ENCODE measurements around the gene IL12RB2. TPM values are rescaled to one million over a fixed set of nuclear protein-coding genes. Genes with fewer than 3 reads are reported as not detected.

IL12RB2 gene
- total RNA-seq, 1 donor from 2014 or later: not detected

DNA sequence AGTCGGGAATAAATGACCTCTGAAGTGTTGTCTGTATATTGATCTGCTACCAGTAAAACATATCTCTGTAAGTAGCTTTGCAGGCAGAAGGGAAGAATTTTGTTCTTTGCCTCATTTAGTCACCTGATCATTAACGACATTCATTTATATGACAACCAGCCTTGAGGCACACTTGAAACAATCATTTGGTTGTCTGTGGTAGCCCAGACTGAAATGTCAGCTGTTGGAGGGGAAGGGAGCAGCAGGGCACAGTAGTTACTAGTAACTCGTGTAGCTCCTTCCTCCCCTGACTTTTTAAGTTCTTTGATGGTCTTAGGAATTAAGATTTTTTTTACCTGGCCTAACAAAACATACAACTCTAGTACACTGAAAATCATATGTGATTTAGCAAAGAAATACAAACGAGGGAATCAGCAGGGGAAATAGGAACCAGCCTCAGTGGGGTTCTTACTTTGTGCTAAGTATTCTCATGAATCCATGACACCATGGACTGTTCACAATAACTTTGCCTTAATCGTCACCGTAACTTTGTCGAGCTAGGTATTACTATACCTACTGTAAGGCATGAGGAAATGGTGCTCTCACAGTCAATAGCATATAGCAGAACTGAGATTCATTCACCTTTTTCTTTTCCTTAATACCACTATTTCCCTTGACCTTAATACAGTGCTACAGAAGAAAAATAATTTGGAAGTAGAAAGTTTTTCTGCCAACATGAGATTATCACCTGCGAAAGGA lies 6.4 kb downstream of the IL12RB2 start:
- DNase-seq: no peak

DNA sequence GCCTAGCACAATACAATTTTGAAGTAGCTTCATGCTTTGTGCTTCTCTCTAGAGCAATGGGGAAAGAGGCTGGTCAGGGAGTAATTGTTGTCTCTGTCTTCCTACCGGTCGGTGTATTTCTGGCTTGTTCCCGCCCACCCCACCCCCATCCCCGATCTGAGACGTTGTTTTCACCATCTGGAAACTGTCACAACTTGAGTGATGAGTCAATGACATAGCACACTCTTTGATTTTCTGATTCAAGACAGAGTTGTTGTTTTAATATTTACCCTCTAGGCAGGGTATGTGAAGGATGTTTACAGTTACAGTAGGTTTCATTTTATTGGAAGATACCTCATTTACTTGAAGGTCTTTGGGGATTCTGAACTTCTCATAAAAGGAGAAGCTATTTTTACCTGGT lies 7.0 kb downstream of the IL12RB2 start:
- no peak for DNase-seq

DNA sequence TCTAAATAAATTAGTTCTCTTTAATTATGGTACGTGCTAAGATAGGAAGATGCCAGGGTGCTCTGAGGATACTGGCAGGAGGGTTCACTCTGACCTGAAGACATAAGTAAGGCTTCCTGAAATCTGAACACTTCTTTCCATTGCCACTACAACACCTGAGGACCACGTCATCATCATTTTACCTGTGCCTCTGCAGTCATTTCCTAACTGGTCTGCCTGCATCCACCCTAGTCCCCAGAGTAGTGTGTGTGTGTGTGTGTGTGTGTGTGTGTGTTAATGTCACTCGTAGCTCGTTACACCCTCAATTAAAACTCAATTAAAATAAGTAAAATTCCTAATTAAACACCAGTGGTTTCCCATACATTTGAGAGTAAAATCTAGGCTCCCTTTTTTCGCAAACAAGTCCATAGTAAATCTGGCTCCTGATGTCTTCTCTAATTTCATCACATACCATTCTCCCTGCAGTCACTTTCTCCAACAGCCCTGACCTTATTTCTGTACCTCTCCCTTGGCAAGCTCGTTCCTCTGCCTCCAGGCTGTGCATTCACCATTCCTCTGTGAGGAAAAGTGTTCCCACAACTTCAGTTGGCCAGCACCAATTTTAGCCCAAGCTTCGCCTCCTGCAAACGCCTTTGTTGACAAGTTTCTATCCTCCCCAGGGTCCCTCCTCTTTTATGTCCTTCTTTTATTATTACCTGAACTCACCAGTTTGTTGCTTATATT lies 8.7 kb downstream of the IL12RB2 start:
- no peak for DNase-seq

DNA sequence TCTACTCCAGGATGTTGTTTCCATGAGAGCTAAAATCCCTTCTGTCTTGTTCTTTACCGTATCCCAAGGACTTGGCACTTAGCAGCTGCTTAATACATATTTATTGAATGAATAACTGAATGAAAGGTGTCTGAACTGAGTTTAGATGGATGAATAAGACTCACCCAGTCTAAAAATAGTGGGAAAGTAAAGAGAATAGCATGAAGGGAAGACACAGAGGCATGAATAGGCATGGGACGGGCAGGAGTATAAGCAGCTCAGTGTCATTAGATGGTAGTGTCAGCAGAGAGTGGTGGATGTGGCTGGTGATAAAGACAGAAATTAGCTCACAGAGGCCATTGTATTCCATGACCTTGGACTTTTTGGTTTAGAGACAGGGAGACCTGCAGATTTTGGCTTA lies 9.2 kb downstream of the IL12RB2 start:
- no peak for DNase-seq

DNA sequence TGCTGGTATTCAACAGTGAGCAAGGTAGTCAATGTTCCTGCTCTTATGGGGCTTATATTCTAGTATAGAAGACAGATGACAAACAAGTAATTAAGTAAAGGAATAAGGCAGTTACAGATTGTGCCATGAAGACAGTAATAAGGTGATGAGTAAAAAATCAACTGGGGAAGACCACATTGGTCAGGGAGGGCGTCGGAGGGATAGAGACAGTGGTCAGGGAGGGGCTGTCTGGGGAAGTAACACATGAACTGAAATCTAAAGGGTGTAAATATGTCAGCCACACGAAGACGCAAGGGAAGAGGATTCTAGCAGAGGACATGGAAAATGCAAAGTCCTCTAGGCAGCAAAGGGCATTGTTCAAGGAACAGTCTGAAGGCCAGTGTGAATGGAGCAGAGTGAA lies 10.1 kb downstream of the IL12RB2 start:
- no peak for DNase-seq

DNA sequence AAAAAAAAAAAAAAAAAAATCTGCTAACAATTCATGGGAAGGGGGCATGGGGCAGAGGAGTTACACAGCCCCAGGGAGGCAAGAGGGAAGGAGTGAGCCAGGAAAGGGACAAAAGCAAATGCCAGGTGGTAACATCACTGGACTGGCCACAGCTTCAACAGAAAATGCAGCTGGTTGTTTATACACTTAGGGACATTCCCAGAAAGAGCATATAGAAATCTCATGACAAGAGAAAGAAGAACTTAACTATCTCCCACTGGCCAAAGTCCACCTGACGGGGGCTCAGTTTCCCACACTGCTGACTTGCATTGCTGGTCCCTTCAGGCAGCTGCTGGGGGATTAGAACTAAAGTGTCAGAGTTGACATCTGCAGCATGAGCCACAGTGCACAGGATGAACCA lies 14.8 kb downstream of the IL12RB2 start:
- DNase-seq: no peak

DNA sequence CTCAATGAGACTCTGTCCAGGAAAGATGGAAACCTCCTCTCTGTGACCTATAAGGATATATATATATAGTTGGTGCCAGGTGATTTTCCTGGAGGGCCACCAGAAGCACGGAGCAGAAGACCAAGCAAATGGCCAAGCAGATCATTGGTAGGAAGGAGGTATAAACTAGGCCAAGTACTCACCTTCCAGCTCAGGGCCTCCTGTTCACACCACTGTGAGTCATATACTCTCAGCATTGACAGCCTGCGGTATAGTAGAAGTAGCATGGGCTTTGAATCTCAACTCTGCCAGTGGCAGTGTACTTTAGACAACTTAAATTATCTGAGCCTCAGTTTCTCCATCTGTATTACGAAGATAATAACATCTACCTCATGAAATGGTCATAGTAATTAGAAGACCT lies 15.4 kb downstream of the IL12RB2 start:
- no peak for DNase-seq

DNA sequence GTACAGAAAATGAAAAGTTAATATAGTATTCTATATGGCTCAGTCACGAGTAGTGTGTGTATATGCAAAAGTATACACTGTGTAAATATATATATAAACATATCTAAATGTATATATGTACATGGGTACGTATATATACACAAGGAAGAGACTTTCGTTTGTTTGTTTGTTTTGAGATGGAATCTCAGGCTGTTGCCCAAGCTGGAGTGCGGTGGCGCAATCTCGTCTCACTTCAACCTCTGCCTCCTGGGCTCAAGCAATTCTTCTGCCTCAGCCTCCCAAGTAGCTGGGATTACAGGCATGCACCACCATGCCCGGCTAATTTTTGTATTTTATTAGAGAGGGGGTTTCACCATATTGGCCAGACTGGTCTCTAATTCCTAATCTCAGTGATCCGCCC lies 16.4 kb downstream of the IL12RB2 start:
- no peak for DNase-seq

DNA sequence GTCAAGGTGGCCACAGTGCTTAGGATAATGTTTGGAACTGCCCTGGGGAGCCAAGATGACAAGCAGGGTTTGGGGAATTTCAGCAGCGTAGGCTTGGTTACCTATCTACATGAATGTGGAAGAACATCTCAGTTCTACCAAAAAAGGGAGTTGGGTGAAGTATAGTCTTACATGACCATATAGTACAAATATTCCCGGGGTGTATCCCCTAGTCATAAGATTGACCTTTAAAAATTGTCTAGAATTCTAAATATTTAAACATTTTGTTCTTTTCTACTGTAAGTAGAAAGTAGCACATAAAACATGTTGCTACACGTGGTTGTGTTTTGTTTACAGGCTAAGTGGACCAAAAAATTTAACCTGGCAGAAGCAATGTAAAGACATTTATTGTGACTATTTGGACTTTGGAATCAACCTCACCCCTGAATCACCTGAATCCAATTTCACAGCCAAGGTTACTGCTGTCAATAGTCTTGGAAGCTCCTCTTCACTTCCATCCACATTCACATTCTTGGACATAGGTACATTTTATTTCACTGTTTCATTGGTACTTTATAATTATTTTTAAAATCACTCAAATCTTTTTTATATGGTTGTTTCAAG lies 20.3 kb downstream of the IL12RB2 start:
- no peak for DNase-seq

DNA sequence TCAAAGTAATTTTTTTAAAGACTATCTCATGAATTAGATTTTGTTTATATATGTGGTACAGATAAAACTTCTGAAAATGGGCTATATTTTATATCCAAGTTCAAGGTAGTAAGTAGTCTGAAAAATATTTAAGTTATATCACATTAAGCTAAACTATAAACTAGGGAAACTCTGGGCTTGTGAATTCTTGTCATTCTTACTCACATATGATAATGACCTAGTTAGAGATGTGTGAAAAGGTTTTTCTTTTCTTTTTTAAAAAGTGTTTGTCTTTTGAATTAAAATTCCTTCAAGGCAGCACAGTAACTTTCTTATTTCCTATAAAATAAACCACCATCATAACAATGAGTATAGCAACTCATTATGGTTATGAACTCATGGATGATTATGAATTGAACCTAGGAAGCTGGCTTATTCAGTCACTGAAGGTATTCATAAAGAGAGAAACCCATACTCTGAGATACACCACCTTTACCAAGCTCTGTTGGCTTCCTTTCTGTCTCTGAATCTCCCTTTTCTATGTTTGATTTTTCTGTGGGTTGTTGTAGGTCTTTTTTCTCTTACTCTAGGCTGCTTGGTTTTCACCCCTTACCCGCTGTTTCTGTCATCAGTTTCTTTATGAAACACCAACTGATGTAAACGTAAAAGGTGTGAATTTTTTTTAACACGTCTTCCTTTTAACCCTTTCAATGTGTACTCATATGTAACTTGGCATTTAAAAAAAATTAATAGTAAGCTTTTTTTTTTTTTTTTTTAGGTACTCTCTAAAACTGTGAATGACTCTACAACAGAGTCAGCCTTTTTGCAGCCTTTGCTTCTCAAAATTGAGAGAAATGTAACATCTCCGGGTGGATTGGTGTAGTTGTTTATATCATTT lies 25.2 kb downstream of the IL12RB2 start:
- no peak for DNase-seq

DNA sequence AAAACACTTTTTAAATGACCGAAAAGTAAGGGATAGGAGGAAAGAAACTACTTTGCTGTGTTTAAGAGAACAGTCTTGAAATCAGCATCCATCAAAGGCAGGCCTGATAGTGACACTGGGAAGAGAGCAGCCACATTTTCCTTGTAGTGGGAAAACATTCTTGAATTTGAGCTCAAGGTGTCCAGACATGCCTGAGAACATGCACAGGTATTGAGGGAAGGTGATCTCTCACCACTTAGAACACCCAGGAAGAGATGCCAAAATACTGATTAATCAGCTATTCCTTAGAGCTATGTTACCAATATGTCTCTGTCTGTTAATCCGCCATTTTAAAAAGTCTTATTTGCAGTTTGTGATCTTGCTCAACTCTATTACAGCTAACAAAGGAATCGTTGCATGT lies 25.9 kb downstream of the IL12RB2 start:
- DNase-seq: no peak

DNA sequence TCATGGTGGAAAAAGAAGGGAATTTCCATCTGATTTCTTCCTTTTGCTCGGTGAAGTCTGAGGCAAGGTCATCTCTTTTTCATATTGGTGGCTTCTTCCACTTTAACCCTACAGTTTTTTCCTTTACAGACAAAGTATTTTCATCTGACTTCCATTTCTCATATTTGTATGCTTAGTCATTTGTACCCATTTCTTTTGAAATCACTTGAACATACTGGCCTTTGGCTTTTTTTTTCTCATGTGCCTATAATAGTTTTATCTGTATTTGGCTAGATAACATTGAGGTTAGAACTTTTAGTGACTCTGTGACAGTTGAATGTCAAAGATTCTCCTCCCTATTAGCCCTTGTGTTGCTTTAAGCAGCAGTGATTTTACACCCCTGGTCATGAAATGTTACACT lies 27.7 kb downstream of the IL12RB2 start:
- no peak for DNase-seq

DNA sequence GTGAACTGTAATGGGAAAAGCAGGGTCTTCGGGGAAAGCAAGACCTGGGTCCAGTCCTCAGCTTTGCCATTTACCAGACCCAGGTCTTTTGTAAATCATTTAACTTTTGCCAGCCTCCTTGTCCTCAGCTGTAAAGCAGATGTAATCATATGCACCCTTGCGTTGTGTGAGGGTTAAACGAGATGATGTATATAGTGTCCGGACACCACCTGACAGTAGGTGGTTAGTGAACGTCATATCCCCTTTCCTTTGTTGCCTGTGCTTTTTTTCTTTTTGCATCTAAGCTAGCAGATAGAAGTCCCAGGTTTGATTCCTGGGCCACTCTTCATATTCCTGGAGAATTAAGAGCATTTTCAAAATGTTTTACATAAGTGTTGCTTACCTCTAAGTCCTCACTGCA lies 28.5 kb downstream of the IL12RB2 start:
- DNase-seq: no peak

DNA sequence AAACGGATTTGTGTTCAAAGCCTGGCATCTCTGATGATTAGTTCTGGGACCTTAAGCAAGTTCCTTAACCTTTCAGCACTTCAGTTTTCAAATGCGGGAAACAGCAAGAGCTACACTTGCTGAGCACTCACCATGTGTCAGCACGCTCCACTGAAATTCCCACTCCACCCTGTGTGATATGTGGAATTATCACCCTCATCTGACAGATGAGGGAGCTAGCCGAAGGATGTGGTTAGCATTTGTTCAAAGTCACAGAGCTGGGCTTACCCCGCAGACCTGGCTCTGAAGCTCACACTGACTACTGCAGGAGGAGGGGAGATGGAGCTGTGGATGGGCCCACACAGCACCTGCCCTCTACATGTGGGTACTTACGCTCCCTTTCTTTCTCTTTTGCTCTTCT lies 29.1 kb downstream of the IL12RB2 start:
- no peak for DNase-seq

DNA sequence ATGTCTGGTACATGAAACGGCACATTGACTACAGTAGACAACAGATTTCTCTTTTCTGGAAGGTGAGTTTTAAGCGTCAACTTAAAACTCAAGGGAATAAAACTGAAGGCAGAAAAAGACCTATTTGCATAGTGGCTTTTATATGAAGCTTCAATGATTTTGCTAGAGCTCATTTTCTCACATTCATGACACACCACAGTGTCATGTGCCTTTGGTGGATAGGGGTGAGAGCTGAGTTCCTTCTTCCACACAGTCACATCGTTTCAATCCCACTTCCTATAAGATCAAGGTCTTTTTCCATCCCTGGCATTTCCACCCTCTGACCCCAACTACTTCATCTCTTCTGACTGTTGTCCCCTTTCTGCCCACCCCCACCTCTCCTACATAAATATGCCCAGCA lies 31.0 kb downstream of the IL12RB2 start:
- no peak for DNase-seq

DNA sequence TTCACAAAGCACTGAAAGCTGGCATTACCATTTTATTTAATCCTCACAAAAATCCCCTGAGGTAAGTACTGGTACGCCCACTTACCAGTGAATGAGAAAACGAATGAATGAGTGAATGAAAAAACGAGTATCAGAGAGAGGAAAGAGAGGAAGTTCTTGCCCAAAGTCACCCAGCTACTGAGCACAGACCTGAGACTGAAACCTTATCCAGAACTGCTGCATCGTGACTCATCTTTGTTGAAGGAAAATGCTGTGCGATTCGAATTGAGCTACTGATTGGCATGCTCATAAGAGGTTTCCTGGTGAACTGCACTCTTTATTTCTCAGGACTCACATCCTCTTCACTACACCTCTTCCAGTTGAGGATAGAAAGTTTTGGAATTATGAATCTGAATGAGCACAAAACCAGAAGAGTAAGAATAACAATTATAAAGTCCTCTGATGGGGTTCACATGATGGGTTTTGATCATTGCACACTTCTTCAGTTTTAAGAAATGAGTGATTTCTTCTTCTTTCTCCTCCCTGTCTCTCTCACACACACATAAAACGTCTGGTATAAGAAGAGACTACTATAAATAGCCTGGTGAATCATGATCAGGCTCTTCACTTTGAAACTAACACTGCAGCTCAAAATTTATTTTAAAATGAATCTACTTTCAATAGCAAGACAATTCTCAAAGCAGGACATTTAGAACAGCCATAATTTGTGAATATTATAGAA lies 32.1 kb downstream of the IL12RB2 start:
- peak; percentile 29 for DNase-seq

DNA sequence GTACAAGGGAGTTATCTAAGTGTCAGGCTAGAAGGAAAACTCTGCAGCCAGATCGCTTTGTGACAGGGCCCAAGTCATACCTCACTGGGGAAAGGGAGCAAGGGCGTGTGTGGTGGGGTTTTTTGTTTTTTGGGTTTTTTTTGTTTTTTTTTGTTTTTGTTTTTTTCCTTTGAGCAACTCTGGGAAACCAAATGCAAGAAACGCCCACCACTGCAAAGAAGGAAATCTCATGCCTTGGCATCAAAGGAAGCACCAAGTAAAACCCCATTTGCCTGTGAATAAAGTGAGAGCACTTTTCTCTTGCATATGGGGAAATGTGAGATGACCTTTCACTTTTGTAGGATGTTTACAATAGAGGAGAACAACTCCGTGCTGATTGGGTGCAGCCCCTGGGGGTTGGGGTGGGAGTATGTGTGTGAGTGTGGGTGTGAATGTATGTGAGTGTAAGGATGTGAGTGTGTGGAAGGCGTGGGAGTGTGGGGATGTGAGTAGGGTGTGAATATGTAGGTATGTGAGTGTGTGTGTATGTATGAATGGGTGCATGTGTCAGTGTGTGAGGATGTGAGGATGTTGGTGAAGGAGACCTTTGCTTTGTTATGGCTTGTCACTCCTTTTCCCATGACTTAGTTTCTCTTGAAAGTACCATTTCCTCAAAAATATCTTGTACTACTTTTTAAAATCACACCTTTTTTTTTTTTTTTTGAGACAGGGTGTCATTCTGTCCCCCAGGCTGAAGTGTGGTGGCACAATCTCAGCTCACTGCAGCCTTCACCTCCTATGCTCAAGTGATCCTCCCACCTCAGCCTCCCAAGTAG lies 34.6 kb downstream of the IL12RB2 start:
- DNase-seq: no peak

DNA sequence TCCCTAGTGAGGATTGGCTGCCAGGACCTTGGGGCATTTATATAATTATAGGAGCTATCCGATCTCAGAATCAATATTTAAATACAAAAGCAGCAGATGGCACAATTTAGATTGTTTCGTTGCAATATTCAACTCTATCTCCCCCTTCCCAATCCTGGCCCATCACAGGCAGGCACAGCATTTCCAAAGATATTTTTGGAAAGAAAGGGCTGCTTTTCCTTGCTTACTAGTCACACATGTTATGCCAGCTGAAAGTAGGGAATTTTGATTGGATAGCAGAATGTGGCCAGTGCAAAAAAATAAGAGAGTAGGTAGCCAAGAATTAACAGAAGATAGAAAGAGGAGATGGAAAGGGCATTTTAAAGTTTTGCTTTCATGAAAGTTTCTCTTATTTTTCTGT lies 37.9 kb downstream of the IL12RB2 start:
- DNase-seq: no peak

DNA sequence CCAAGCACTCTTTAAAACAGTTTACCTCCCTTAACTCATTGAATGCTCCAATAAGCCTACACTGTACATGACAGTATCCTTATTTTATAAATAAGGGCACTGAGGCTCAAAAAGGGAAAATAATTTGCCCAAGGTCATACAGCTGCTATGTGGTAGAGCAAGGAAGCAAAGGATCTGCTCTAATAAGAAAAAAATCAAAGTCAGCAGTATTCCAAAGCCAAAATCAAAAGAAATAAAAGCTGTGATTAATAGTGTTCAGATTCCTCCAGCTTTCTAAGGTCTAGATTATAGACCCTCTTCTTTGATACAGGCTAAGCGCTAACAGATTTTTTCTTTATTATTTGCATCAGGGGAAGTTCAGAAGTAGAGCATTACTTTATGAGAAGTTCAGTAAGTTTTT lies 39.3 kb downstream of the IL12RB2 start:
- DNase-seq: no peak

DNA sequence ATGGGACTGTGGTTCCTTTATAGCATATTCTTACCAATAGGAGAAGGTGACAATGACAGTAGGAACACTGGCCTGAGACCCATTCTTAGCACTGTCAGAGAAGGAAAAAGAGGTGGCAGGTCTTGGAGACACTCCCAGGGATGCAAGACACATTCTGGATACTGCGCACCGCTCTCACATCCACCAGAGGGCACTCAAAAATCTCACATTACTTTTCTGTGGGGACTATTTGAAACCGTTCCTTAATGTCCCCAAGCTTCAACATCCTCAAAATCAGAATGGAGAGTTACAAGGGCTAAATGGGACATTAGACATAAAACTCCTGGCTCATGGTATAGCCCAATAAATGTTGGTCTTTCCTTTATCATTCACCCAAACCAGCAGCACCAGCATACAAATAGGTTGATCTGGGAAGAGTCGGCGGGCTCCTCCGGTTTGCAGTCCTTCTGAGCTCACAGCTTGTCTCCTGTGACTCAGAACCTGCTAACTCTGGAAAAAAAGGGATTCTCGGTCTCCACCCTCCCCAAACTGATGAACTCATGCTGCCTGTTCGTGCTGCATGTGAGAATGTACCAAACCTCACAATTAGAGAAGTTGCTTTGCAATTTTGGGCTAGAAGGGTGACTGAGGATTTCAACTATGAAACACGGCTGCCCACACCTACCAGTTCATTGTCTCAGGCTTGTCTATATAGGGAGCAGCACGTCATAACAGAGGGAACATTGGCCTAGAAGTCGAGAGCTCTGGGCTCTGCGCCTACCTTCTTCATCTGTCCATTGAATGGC lies 40.2 kb downstream of the IL12RB2 start:
- peak; percentile 75 for DNase-seq

Data from dermis blood vessel endothelial cell (primary cell).